HTR-8/SVneo (cell line): ENCODE measurements around the gene CTNNB1.

Experiments used
- DNase-seq: peaks from one replicate; pipeline ENCODE4 v3.0.0; 2011; ENCODE audit warnings: low spot score, mixed read lengths; ENCODE audit not compliant: insufficient read length
- FAIRE-seq: peaks from 2 replicates; lab custom pipeline; 2011; peaks lifted over from hg19 to GRCh38; lab: Jason Lieb, UNC

The CTNNB1 gene

DNA sequence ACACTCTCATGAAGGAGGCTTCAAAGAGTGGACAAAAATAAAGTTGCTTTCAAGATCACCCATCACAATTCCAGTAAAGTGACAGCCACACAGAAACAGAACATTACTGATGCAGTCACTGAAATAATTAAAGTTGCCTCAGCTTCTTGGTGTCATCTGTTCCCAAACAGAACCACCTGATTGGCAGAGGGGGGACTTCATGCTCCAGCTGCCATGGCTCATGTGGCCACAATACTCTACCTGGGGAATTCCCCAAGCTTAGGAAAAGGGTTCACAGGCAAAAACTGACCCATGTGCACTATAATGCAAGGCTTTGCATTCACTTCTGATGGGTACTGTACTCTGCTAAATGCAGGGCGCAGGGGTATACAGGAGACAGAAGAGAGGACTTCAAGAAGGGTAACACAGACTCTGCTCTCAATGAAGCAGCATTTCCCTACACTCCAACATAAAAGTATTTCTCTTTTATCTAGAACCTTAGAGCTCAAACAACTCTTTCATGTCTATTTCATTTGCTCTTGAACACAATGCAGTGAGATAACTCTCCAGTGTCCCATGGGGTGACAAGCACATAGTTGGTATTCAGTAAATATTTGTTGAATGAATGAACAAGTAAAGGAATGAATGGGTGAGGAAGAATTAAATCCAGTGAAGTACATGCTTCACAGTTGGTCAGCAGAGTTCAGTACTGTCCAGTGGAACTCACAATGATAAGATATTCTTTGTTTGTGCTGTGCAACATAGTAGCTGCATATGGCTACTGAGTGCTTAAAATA lies 8.6 kb upstream of the CTNNB1 start:
- FAIRE-seq (no peak), DNase-seq (no peak)

DNA sequence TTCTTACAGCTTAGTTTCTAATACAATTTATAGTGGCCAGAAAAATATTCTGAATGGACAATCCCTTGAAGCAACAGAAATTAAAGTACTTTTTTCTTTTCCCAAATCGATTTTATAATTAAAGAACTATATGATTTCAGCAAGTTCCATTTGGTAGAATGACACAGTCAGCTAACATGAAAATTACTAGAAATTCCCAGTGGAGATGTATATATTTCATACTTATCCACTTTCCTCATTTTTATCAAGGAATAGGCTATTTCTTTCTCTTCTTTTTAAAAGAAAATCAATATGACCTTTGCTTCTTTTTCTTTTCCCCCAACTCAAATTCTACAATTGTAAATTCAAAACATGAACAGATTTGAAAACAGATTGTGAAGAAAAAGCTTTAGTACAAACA lies 6.4 kb upstream of the CTNNB1 start:
- FAIRE-seq (no peak), DNase-seq (no peak)

DNA sequence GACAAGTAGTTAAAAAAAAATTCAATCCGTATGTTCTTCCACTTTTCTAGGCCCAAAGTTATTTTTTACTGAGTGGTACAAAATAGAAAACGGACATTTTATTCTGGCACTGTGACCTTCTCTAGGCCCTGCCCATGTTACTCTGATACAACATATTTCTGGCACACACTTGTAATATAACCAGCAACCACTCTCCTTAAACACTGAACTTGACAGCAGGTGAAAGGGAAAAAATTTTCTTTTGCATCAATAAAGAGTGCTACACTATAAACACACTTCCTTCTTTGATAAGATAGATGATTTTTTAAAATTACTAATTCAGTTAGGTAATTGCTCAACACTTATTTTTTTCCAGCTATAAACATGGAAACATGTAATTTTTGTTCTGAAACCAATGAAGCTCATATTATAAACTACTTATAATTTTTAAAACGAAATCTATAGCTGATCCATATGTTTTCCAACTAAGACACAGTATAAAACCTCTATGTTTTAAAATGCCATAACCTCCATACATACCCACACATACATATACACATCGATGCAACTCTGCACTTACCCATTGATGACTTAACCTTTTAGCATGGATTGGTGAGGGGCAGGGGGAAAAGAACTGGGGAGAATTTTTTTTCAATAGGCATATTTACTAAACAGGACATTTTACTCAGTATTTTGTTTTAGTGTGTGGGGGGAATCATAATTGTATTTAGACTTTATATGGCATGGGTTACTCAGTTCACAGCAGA lies 5.3 kb upstream of the CTNNB1 start:
- FAIRE-seq (no peak), DNase-seq (no peak)

DNA sequence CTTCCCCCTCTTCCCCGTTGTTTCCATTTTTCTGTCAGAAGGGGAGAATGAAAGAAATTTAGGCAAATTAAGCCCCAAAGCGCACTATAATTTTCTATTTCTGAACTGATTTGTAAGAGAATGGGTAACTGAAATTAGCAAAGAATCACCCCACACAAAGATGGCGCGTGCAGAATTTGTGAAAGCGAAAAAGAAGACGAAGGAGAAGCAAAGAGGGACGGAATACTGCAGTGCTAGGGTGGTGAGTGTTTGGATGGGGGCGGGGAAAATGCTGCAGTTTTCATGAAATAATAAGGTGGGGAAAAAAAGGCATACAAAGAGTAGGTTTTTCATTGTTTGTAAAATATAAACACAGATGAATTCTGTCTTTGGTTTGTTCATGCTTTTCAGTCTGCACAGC lies 4.6 kb upstream of the CTNNB1 start:
- FAIRE-seq (no peak), DNase-seq (no peak)

DNA sequence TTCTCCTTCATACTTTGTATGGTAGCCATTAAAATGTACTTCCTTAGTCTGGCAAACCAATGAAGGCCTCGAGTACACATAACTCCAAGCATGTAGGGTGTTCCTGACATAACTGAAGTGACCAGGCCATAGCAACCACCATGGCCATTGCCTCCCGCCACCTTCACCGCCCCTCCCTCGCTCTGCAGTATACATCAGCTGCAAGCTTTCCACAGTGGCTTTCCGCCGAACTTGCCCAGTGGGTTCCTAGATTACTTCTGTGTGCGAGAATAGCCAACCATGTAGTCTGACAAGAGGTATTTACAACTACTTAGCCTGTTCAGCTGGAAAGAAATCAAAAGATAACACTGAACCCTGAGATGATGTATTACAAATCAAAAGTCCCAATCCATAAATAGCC lies 3.4 kb upstream of the CTNNB1 start:
- no peak for DNase-seq
- no peak for FAIRE-seq

DNA sequence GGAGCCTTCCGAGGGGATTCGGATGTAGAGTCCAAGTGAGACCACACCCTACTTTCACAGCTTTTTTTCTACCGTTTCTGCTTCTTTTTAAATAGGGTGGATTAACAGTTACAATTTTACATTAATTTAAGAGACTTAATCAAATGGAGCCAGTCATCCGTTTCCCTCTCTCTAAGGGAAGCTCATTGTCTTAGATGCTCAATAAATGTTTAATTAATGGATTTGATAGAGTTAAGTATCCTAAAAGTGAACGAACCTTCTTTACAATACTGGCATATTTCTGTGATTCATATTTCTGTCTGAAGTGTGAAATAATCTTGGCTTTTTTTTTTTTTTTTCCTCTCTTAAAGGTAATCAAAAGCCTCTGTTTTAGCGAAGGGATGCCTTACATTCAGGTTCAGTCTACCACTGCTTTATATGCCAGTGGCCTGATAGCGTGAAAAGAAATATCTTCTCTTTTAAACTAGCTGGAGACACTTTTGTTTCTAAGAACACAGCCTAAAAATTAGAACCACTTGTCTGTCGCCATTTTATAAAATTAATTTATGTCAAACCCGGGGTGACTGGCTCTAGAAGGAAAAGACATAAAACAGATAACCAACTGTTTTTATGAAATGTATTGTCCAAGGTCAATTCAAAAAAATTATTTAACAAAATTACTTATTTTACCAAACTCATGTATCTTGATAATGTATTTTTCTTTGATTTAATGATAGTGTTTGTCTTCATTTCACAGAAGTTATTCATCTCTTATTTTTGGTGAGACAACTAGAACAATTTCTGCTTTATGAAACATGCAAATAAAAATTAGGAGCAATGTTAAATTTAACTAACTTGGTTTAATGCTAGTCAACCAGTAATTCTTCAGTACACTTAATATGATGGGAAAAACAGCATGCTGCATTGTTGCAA lies 2.5 kb upstream of the CTNNB1 start:
- no peak for FAIRE-seq

DNA sequence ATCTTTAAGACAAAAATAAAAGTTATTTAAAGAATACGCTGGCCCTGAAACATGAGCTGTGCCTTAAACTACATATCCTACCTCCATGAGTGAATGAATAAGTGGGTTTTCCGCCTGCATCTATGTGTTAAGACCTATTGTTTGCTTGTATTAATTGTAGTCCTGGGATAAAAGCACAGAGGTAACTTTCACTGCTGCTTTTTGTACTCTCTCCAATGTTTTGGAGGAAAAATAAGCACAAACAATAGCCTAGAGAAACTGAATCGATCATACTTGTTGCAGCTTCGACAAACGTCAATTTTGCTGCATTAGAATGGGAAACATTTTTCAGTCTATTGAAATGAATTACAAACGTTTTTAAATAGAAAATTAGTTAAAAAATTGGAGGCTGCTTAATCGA lies 1.3 kb upstream of the CTNNB1 start:
- DNase-seq (no peak), FAIRE-seq (no peak)

More for the DNA sequence above, 2.5 kb upstream of the CTNNB1 start:
- no peak for DNase-seq

DNA sequence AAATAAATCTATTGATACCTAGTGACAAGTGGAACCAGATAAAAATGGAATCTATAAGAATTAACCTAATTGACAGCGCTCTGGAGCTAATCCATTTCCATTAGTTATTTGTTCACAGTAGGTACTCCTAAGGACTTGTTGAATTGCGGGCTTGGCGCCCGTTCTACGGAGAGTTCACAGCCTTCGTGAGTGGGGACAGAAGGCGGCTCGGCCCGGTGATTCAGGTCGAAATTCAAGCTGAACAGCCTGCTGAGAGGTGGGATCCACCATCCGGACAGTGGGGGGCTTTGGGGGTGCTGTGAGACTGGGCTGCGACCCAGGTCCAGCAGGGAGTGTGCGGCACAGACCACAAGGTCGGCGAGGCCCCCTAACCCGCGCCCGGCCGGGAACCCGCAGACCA lies 779 bp upstream of the CTNNB1 start:
- DNase-seq (no peak), FAIRE-seq (no peak)

DNA sequence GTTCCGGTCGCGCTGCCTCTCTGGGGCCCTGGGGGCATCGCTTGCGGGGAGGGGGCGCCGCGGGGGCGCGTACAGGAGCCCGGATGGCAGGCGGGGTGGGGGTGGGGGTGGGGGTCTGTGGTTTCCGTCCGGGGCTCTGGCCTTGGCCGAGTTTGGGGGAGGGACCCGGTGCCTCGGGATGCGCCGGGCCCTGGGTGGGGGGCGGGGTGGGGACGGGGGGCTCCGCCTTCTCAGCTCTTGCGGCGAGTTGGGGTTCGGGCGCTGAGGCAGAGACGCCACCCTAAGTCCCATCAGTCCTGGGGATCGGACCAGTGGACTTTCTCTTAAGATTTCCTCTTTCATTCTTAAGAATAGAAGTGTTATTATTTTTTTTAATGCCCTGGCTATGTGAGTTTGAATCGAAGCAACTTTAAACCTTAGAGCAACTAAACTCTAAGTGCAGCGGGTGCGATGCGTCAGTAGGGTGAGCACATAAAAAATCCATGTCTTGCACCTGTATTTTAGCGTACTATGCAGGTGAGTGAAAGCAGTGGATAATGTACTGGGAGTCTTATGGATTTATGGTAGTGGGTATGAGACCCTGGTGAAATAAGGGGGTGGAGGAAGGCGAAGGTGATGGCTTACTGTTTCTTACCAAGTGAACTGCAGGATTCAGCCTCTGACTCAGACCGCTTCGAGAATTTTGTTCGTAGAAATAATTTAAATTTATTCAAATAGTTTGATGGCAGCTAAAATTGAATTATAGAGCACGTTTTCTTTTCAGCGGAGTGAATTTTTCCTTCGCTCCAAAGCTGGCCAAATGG lies 762 bp downstream of the CTNNB1 start:
- FAIRE-seq (no peak), DNase-seq (peak; percentile 28)

DNA sequence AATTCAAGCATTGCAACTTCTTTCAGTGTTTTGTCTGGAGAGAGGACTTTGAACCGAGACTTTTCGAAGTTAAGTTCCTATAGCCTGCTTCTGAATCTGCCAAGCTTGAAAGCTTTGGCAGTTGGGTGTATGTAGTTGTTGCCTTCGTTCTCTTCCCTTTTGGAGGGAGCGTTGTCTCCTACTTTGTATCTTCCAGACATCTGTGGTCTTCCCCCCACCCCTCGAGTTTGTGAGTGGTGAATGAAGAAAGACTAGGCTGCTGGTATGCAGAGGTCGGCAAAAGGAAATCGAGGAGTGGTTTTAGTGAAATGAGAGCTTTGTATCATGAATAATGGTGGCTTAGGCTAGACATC lies 1.3 kb downstream of the CTNNB1 start:
- FAIRE-seq = no peak
- no peak for DNase-seq

DNA sequence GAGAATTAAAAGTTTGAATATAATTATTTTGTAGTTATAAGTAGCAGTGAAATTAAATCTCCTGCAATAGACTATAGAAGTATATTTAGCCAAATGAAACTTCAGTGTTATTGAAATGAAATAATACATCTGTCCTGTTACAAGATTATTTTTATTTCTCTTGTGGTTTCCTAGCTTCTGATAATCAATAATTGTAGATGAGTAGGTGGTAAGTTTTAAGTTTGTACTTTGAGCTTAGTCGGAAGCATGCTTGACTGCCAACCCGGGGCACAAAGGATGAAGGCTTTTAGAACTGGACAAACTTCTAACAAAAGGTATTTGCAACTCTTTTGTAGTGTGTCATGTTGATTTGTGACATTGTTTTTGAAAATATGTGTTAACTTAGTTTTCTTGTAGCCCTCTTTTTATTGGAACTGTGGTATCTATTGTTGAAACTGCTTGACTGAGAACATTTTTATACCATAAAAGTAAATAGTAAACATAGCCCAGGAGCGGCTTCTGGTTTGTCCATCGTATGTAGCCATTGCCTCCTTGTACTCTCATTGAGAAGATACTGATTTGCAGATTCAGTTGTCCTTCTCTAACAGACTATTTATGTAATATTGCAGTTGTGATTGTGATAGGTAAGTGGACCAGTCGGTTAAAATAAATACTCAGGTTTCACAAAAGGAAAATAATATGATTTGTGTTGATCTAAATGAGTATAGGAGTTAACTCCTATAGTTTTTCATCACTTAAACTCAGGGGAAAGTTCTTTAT lies 2.9 kb downstream of the CTNNB1 start:
- no peak for FAIRE-seq
- no peak for DNase-seq

DNA sequence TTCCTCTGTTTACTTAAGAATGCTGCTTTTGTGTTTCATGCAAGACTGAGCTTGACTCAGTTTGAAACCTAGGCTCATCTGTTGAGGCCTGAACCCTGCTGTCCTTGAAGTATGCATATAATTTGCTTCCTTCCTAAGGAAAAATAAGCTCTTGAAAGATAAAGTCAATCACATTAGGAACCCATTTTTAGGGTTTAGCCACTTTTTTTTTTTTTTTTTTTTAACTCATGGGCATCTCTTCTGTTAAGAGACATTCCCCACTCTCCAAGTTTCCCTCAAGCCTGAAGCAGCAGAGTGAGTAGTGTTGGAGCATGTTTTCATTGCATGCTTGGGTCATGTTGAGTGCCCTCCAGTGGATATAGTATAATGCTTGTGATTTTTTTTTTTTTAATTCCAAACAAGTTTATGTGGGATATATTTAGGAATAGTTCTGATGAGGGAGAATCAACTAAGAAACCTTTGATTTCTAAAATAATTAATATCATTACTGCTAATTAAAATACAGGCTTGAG lies 3.6 kb downstream of the CTNNB1 start:
- no peak for FAIRE-seq
- DNase-seq = no peak

DNA sequence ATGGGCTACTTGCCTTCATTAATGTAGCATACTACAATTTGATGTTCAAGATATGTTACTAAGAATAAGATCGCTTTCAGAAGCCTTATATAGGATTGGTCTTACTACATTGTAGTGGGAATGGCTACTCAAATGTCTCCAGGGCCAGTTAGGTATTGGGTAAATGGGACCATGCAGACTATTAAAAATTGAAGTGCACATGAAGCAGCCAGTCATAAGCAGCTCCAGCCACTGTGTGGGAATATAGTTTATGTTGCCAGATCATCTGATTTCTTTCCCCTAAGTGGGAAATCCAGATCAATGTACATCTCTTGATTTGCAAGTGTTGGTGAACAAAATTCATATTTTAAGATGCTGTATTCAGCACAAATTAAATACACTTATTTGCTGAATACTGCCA lies 5.1 kb downstream of the CTNNB1 start:
- DNase-seq = no peak
- no peak for FAIRE-seq

DNA sequence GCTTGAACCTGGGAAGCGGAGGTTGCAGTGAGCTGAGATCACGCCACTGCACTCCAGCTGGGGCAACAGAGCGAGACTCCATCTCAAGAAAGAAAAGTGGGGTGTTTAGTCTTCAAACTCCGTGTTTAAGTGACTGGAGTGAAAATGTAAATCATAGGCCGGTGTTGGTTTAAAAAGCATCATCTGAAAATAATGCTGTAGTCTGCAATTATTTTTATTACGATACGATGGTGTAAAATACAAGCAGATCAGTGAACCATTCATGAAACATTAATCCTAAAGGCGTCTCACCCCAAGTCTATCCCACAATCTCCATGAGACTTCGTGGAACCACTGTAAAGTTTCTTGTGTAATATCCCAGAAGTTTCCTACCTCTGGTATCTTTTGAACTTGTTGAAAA lies 6.3 kb downstream of the CTNNB1 start:
- DNase-seq = no peak
- FAIRE-seq = no peak

DNA sequence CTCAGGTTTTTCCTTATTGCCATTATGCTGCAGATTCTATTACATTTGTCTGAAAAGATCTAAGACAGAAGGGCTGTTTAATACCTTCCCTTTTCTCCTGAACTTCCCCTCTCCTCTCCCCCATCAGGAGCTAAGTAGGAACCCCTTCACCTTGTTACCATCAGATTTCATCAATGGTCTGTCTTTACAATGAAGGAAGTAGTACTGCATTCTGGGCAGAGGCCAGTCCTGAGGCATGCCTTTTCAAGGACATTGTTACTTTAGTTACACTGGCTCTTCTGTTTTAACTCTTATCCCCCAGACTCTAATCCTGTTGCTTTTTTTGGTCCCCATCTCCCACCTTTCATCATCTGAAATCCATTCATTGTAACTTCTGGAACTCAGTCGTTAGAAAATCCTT lies 8.1 kb downstream of the CTNNB1 start:
- FAIRE-seq (no peak), DNase-seq (no peak)

DNA sequence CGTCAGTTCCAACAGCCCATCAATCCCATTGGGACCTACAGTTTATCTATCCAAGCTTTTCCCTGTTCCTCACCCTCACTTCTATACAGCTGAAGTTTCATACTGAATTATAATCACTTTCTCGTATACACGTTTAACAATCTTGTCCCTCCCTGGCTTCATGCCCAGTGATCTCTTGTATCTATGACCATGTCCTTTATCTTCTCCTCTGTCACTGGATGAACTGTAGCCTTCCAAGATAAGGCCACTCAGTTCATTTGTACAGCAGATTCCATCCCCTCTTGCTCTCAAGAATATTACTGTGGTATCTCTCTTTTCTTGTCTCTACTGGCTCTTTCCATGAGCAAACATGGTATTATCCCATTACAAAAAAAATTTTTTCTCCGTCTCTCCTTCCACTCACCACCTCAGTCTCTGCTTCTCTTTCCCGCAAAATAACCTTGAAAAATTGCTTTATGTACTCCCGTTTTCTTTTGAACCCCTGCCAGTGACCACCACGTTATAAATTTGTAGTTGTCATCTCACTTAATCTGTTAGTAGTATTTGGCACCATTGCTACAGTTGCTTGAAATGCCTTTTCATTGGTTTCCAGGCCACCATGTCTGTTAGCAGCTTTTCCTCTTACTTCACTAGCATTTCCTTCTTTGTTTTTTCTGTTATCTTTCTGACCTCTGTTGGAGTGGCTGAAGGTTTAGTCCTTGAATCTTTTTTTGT lies 9.4 kb downstream of the CTNNB1 start:
- no peak for DNase-seq
- FAIRE-seq = no peak

DNA sequence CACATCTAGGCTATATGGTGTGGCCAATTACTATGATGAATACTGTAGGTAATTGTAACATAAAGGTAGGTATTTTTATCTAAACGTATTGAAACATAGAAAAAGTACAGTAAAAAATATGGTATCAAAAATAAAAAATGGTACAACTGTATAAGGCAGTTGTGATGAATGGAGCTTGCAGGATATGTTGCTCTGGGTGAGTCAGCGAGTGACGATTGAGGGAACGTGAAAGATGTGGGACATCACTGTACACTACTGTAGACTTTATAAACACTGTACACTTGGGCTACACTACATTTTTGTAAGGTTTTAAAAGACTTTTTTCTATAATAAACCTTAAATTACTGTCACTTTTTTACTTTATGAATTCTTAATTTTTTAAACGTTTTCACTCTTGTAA lies 10.3 kb downstream of the CTNNB1 start:
- FAIRE-seq (no peak), DNase-seq (no peak)

DNA sequence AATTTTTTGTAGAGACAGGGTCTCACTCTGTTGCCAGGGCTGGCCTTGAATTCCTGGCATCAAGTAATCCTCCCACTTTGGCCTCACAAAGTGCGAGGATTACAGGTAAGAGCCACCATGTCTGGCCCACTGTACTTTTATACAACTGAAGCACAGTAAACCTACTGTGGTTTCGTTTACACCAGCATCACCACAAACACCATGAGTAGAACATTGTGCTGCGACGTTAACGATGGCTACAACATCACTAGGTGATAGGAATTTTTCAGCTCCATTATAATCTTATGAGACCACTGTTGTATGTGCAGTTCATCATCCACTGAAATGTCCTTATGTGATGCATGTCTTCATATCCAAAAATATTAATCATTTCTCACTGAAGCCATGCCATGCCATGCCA lies 11.7 kb downstream of the CTNNB1 start:
- no peak for DNase-seq
- no peak for FAIRE-seq

DNA sequence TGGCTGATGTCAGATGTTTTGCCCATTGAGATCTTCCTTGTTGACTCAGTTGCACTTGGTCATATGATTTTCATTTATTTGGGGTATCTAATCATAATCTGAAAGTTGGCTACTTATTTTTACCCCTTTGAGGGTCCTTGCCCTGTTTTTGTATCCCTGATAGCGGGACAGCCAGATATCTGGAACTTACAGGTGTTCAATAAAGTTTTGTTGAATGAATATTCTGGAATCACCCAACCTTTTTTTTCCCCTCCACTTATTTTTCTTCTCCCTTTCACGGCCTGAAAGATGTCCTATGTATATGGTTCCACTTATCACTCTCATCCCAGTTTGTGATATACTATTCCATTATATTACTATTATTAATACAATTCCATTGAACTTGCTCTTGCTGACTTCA lies 12.8 kb downstream of the CTNNB1 start:
- FAIRE-seq (no peak), DNase-seq (no peak)
